ENCODE data around the gene NDFIP2. TPM values are rescaled to one million over a fixed set of nuclear protein-coding genes. Genes with fewer than 3 reads are reported as not detected.
A peak's percentile ranks its signal among the peaks of the same experiment; 100 is the strongest.

The NDFIP2 gene
- total RNA-seq, 1 experiment from 2014 or later = 81.6 TPM

DNA sequence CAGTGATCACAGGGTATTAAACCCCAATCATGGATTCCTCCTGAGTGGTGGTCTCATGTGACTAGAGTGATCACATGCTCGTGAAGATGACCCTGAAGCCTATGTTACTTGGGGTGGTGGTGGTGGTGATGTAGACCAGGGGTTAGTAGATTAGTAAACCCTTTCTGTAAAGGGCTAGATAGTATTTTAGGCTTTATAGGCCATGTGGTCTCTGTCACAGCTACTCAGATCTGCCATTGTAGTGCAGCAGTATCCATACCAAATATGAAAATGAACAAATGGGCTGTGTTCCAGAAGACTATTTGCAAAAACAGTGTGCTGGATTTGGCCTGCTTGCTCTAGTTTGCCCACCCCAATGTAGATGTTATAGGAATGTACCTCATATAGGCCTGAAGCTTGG, 9.4 kb downstream of the NDFIP2 start:
- Mint-ChIP-seq H3K9me3 (ENCODE audit: unreplicated experiment) (no peaks in the 10 kb centered on the region), H3K36me3 (ENCODE audit: insufficient read depth, unreplicated experiment) (no peaks in the 10 kb centered on the region), H3K27me3 (ENCODE audit: insufficient read depth, unreplicated experiment) (no peaks in the 10 kb centered on the region), H3K4me3 (ENCODE audit: unreplicated experiment) (no peak overlapping the region), H3K4me1 (ENCODE audit: insufficient read depth, unreplicated experiment) (peaks cover 80% of the 10 kb centered on the region), H3K27ac (ENCODE audit: low read depth, unreplicated experiment) (peak overlapping the region; percentile 100)
- ChIA-PET CTCF (interaction anchor here (1.1 to 2.3 kb wide), 4 partner anchors 9 to 66 kb away, joined by 3 to 8 read pairs (median 6); no protein-coding TSS in a partner anchor), POLR2A (interaction anchor here (1.2 to 6.5 kb wide), 6 partner anchors 7 to 84 kb away, joined by 3 to 160 read pairs (median 6); partner anchors contain the start of genes NDFIP2 and RBM26)
- DNase-seq (ENCODE audit: unreplicated experiment) = no peak
- TF ChIP-seq, protein P1, sequence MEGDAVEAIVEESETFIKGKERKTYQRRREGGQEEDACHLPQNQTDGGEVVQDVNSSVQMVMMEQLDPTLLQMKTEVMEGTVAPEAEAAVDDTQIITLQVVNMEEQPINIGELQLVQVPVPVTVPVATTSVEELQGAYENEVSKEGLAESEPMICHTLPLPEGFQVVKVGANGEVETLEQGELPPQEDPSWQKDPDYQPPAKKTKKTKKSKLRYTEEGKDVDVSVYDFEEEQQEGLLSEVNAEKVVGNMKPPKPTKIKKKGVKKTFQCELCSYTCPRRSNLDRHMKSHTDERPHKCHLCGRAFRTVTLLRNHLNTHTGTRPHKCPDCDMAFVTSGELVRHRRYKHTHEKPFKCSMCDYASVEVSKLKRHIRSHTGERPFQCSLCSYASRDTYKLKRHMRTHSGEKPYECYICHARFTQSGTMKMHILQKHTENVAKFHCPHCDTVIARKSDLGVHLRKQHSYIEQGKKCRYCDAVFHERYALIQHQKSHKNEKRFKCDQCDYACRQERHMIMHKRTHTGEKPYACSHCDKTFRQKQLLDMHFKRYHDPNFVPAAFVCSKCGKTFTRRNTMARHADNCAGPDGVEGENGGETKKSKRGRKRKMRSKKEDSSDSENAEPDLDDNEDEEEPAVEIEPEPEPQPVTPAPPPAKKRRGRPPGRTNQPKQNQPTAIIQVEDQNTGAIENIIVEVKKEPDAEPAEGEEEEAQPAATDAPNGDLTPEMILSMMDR (IDR thresholded peaks at IDR 0.05; ENCODE audit: unreplicated experiment) = no peak
- BruUV-seq (replicated peaks) = no TSS peak
- intact Hi-C loops (cut with micrococcal nuclease) = no loop called here

- Mint-ChIP-seq H3K4me3 (ENCODE audit: unreplicated experiment) (peak overlapping the region; percentile 53), H3K4me1 (ENCODE audit: insufficient read depth, unreplicated experiment) (peaks cover 80% of the 10 kb centered on the region), H3K27ac (ENCODE audit: low read depth, unreplicated experiment) (peak overlapping the region; percentile 100), H3K36me3 (ENCODE audit: insufficient read depth, unreplicated experiment) (no peaks in the 10 kb centered on the region), H3K27me3 (ENCODE audit: insufficient read depth, unreplicated experiment) (no peaks in the 10 kb centered on the region), H3K9me3 (ENCODE audit: unreplicated experiment) (no peaks in the 10 kb centered on the region)
- intact Hi-C loops (cut with micrococcal nuclease) = no loop called here
- BruUV-seq (replicated peaks) = no TSS peak
- ChIA-PET POLR2A (interaction anchor here (0.6 to 6.5 kb wide), 10 partner anchors 8 to 86 kb away, joined by 3 to 160 read pairs (median 4); partner anchors contain the start of genes NDFIP2 and RBM26), CTCF (interaction anchor here (0.6 to 1.1 kb wide), 2 partner anchors 9 to 67 kb away, joined by 3 to 5 read pairs; no protein-coding TSS in a partner anchor)
- TF ChIP-seq, protein P1 (IDR thresholded peaks at IDR 0.05; ENCODE audit: unreplicated experiment) = no peak
- no peak for DNase-seq (ENCODE audit: unreplicated experiment)
Measured at GRCh38 chr13:79490824-79491223, 9.9 kb downstream of the NDFIP2 start.

- H3K36me3 Mint-ChIP-seq (ENCODE audit: insufficient read depth, unreplicated experiment) = no peaks in the 10 kb centered on the region
- peak overlapping the region; percentile 100 for H3K27ac Mint-ChIP-seq (ENCODE audit: low read depth, unreplicated experiment)
- ChIA-PET POLR2A (interaction anchor here (0.6 to 6.5 kb wide), 20 partner anchors 8 to 848 kb away, joined by 3 to 160 read pairs (median 4); partner anchors contain the start of genes NDFIP2 and RBM26), CTCF (no interaction called here)
- H3K27me3 Mint-ChIP-seq (ENCODE audit: insufficient read depth, unreplicated experiment) = no peaks in the 10 kb centered on the region
- BruUV-seq (replicated peaks) = no TSS peak
- no peaks in the 10 kb centered on the region for H3K9me3 Mint-ChIP-seq (ENCODE audit: unreplicated experiment)
- H3K4me1 Mint-ChIP-seq (ENCODE audit: insufficient read depth, unreplicated experiment) = peaks cover 75% of the 10 kb centered on the region
- H3K4me3 Mint-ChIP-seq (ENCODE audit: unreplicated experiment) = peak overlapping the region; percentile 53
- TF ChIP-seq, protein P1 (IDR thresholded peaks at IDR 0.05; ENCODE audit: unreplicated experiment) = no peak
- peak; percentile 81 for DNase-seq (ENCODE audit: unreplicated experiment)
- intact Hi-C loops (cut with micrococcal nuclease) = no loop called here
Measured at GRCh38 chr13:79491715-79492114, 10.8 kb downstream of the NDFIP2 start.

GRCh38 chr13:79492313-79492798, 11.4 kb downstream of the NDFIP2 start:
- intact Hi-C loops (cut with micrococcal nuclease) = no loop called here
- peaks cover 70% of the 10 kb centered on the region for H3K4me1 Mint-ChIP-seq (ENCODE audit: insufficient read depth, unreplicated experiment)
- no peaks in the 10 kb centered on the region for H3K27me3 Mint-ChIP-seq (ENCODE audit: insufficient read depth, unreplicated experiment)
- TF ChIP-seq, protein P1 (IDR thresholded peaks at IDR 0.05; ENCODE audit: unreplicated experiment) = no peak
- CTCF ChIA-PET = interaction anchor here (0.6 kb wide), 1 partner anchor 38 kb away, joined by 4 read pairs; no protein-coding TSS in a partner anchor
- DNase-seq (ENCODE audit: unreplicated experiment) = peak; percentile 35
- BruUV-seq (replicated peaks) = TSS peak; percentile 78
- no peaks in the 10 kb centered on the region for H3K36me3 Mint-ChIP-seq (ENCODE audit: insufficient read depth, unreplicated experiment)
- H3K27ac Mint-ChIP-seq (ENCODE audit: low read depth, unreplicated experiment) = peak overlapping the region; percentile 100
- H3K9me3 Mint-ChIP-seq (ENCODE audit: unreplicated experiment) = no peaks in the 10 kb centered on the region
- POLR2A ChIA-PET = interaction anchor here (0.6 to 6.5 kb wide), 16 partner anchors 8 to 847 kb away, joined by 3 to 160 read pairs (median 6); partner anchors contain the start of genes NDFIP2 and RBM26
- peak overlapping the region; percentile 53 for H3K4me3 Mint-ChIP-seq (ENCODE audit: unreplicated experiment)
